Liver (tissue), 3 donors: ENCODE data around the gene CNIH3.

ENCODE experiments used
- CTCF ChIP-seq: fragments of 150-350 bp; IDR thresholded peaks from 2 replicates; pipeline ENCODE4 v1.5.1; 2017; ENCODE audit warnings: improper control_type of control experiment, low read depth, low read length; ENCODE audit not compliant: missing input control
- JUND ChIP-seq, 2 donors: IDR thresholded peaks; 2 replicates each; pipeline ENCODE4 v1.6.1; 2016; ENCODE audit warnings: antibody characterized with exemption in 2 of 2
- MAX ChIP-seq: IDR thresholded peaks from 2 replicates; pipeline ENCODE4 v1.6.1; 2016; ENCODE audit warnings: antibody characterized with exemption
- RAD21 ChIP-seq, 2 donors: IDR thresholded peaks; 2 replicates each; pipeline ENCODE4 v1.6.1; 2016; ENCODE audit warnings: antibody characterized with exemption in 2 of 2, mild to moderate bottlenecking in 2 of 2
- RXRA ChIP-seq, 2 donors: IDR thresholded peaks; 2 replicates each; pipeline ENCODE4 v1.6.1; 2017 to 2018; ENCODE audit warnings: antibody characterized with exemption in 2 of 2, mild to moderate bottlenecking in 1 of 2
- TAF1 ChIP-seq: conservative IDR thresholded peaks from 2 replicates; pipeline ENCODE4 v1.6.1; 2016; ENCODE audit warnings: antibody characterized with exemption, mild to moderate bottlenecking
- donor health status: healthy.
- donor health status: healthy.

- TF ChIP-seq CTCF (no peak), RXRA (IDR thresholded peaks at IDR 0.05) (no peak), MAX (no peak), TAF1 (no peak), RAD21 (IDR thresholded peaks at IDR 0.05) (no peak), JUND (IDR thresholded peaks at IDR 0.05) (no peak)
These were observed 124.6 kb downstream of the CNIH3 start for GRCh38 chr1:224740685-224741052.
